H1 (cell line): ENCODE measurements around the gene TMEM221. TPM values are rescaled to one million over a fixed set of nuclear protein-coding genes. Genes with fewer than 3 reads are reported as not detected.

Source experiments
- EP300 ChIP-seq, 2 experiments: IDR thresholded peaks; 1 replicate in 1 of 2; 2 replicates in 1 of 2; pipeline ENCODE4 v1.6.1; 2011 to 2012; ENCODE audit warnings: low read depth in 2 of 2, low read length in 2 of 2, mild to moderate bottlenecking in 2 of 2, borderline replicate concordance in 1 of 2, inconsistent platforms in 1 of 2, moderate library complexity in 1 of 2
- SIN3A ChIP-seq, 2 experiments: IDR thresholded peaks in 1 of 2; conservative IDR thresholded peaks in 1 of 2; 2 replicates each; pipeline ENCODE4 v1.6.1; 2011 to 2012; ENCODE audit warnings: low read length in 2 of 2, improper control_type of control experiment in 1 of 2, low read depth in 1 of 2, mild to moderate bottlenecking in 1 of 2
- SIRT6 ChIP-seq: IDR thresholded peaks from one replicate; pipeline ENCODE4 v1.7.1; 2012; ENCODE audit warnings: low read length, inconsistent platforms
- polyA plus RNA-seq, 7 experiments: library from polyadenylated mRNA; depleted of rRNA in 3 of 7; stranded (reverse) in 5 of 7; unstranded in 2 of 7; fragments of >200 nt in 5 of 7; fragments of 200-250 nt in 2 of 7; gene quantifications; 1 replicate in 5 of 7; 2 replicates in 1 of 7; 4 replicates in 1 of 7; pipeline versions ENCODE4 v1.2.1 to v1.2.3, GENCODE V29; 2011 to 2013; ENCODE audit warnings: missing spikeins in 2 of 7, mixed read lengths in 2 of 7
- total RNA-seq: library from RNA; stranded (reverse); fragmentation: NEBNext Ultra II Directional; extraction: Animal tissue kit (Norgen Biotek cat#: 25700); gene quantifications from 2 replicates; pipeline ENCODE4 v1.2.1, GENCODE V29; 2021

The TMEM221 gene
- total and polyA plus RNA-seq, 2 of the 8 experiments (the other 6 are each of a cell fraction or from before 2014, with no cell fraction given), result 1.4 to 2.0 TPM

- TF ChIP-seq SIN3A (conservative IDR thresholded peaks at IDR 0.05 in 1 of 2, IDR thresholded peaks at IDR 0.05 in 1 of 2; ENCODE audit: low read depth in 1 of 2, low read length in 2 of 2), result no peak
- TF ChIP-seq EP300 (IDR thresholded peaks at IDR 0.05; ENCODE audit: borderline replicate concordance in 1 of 2, low read depth in 2 of 2, low read length in 2 of 2), result no peak
- TF ChIP-seq SIRT6, result no peak
Observed at GRCh38 chr19:17457616-17458015, 9.1 kb upstream of the TMEM221 start (continued).
